GM12878 (cell line): Measurements from ENCODE around the gene ZNF385C. TPM values are rescaled to one million over a fixed set of nuclear protein-coding genes. Genes with fewer than 3 reads are reported as not detected.

Experiments used
- ATAC-seq: fragments of 200-7000 bp; cut with Tn5 transposase; 3 replicates; pipeline ENCODE4 v1.9.1; 2020; ENCODE audit warnings: mild to moderate bottlenecking, moderate library complexity
- BruUV-seq: library from RNA; stranded (reverse); fragments of 400-500 nt; replicated peaks from 2 replicates; lab custom pipeline; 2021; lab: Mats Ljungman, UMichigan
- CTCF ChIA-PET: fragments of 300-600 bp; sonication (Branson Sonifier 250); formaldehyde crosslinking; extraction: SDS; loops from one replicate; lab custom pipeline; 2021; ENCODE audit warnings: inconsistent platforms; lab: Yijun Ruan, JAX
- POLR2A ChIA-PET: fragments of 350-600 bp; formaldehyde crosslinking; extraction: SDS; loops from one replicate; lab custom pipeline; 2021; ENCODE audit warnings: inconsistent platforms; lab: Charles Lee
- RAD21 ChIA-PET: fragments of 300-600 bp; sonication (Branson Sonifier 250); formaldehyde crosslinking; loops from one replicate; lab custom pipeline; 2023; ENCODE audit warnings: antibody characterized with exemption; ENCODE audit not compliant: unreplicated experiment; lab: Charles Lee
- SMC1A ChIA-PET: fragments of 300-600 bp; sonication (Branson Sonifier 250); formaldehyde crosslinking; loops from one replicate; lab custom pipeline; 2023; ENCODE audit not compliant: unreplicated experiment, uncharacterized antibody; lab: Charles Lee
- DNase-seq: peaks from one replicate; pipeline ENCODE4 v3.0.0-alpha.2; 2011; ENCODE audit warnings: low read depth, low spot score
- FAIRE-seq: peaks from 3 replicates; lab custom pipeline; 2011; peaks lifted over from hg19 to GRCh38; lab: Jason Lieb, UNC
- H2AFZ ChIP-seq: 2 replicates; pipeline ENCODE4 v1.6.0; 2011; ENCODE audit warnings: low read depth, low read length, control low read depth; ENCODE audit not compliant: control insufficient read depth
- H3K27ac ChIP-seq: 2 replicates; pipeline ENCODE4 v1.5.1; 2011; ENCODE audit warnings: control low read depth; ENCODE audit not compliant: control insufficient read depth, insufficient read depth
- H3K27me3 ChIP-seq, 2 experiments: replicated peaks in 1 of 2; 2 replicates each; pipeline versions ENCODE4 v1.6.0 to v1.6.1; 2011; ENCODE audit warnings: low read length in 1 of 2; ENCODE audit not compliant: control insufficient read depth in 2 of 2, insufficient read depth in 2 of 2
- H3K36me3 ChIP-seq, 2 experiments: 2 replicates each; pipeline ENCODE4 v1.5.1; 2011; ENCODE audit warnings: low read length in 1 of 2; ENCODE audit not compliant: control insufficient read depth in 2 of 2, insufficient read depth in 2 of 2
- H3K4me1 ChIP-seq: 2 replicates; pipeline ENCODE4 v1.6.1; 2011; ENCODE audit warnings: mild to moderate bottlenecking, low read length, moderate library complexity, mixed read lengths; ENCODE audit not compliant: control insufficient read depth, insufficient read depth
- H3K4me2 ChIP-seq: 2 replicates; pipeline ENCODE4 v1.6.0; 2011; ENCODE audit warnings: control low read depth; ENCODE audit not compliant: control insufficient read depth, insufficient read depth
- H3K4me3 ChIP-seq: fragments of 200-600 bp; sonication (generic); 2 replicates; pipeline ENCODE4 v1.5.1; 2016
- H3K79me2 ChIP-seq: 2 replicates; pipeline ENCODE4 v1.6.0; 2011; ENCODE audit warnings: low read length; ENCODE audit not compliant: control insufficient read depth, insufficient read depth
- H3K9ac ChIP-seq: 2 replicates; pipeline ENCODE4 v1.8.0; 2011; ENCODE audit warnings: low read length, control low read depth, mixed read lengths; ENCODE audit not compliant: control insufficient read depth, insufficient read depth
- H3K9me3 ChIP-seq: replicated peaks from 3 replicates; pipeline ENCODE4 v1.5.1; 2011; ENCODE audit warnings: mild to moderate bottlenecking, low read length; ENCODE audit not compliant: control insufficient read depth, insufficient read depth
- H4K20me1 ChIP-seq: 2 replicates; pipeline ENCODE4 v1.6.0; 2011; ENCODE audit not compliant: control insufficient read depth, insufficient read depth
- BACH1 ChIP-seq: fragments of 450-650 bp; IDR thresholded peaks from 2 replicates; pipeline ENCODE4 v1.6.1; 2017; ENCODE audit warnings: mild to moderate bottlenecking, borderline replicate concordance
- BRCA1 ChIP-seq: IDR thresholded peaks from 2 replicates; pipeline ENCODE4 v1.6.1; 2011; ENCODE audit warnings: low read depth, low read length, improper control_type of control experiment
- CREB1 ChIP-seq: IDR thresholded peaks from 2 replicates; pipeline ENCODE4 v1.6.1; 2012; ENCODE audit warnings: low read depth, mild to moderate bottlenecking, inconsistent platforms
- FOS ChIP-seq: IDR thresholded peaks from 3 replicates; pipeline ENCODE4 v1.6.1; 2011; ENCODE audit warnings: borderline replicate concordance; ENCODE audit not compliant: insufficient read length; ENCODE audit errors: extremely low read depth
- FOXK2 ChIP-seq: fragments of 450-650 bp; IDR thresholded peaks from 2 replicates; pipeline ENCODE4 v1.6.1; 2017; ENCODE audit warnings: mild to moderate bottlenecking, moderate library complexity
- LARP7 ChIP-seq: fragments of 450-650 bp; IDR thresholded peaks from 2 replicates; pipeline ENCODE4 v1.6.1; 2017; ENCODE audit warnings: mild to moderate bottlenecking
- MYC ChIP-seq: IDR thresholded peaks from 2 replicates; pipeline ENCODE4 v1.6.1; 2011; ENCODE audit warnings: mild to moderate bottlenecking, low read length, moderate library complexity, inconsistent platforms; ENCODE audit not compliant: insufficient read depth, insufficient replicate concordance, insufficient read length, severe bottlenecking
- NBN ChIP-seq: fragments of 450-650 bp; IDR thresholded peaks from 2 replicates; pipeline ENCODE4 v1.6.1; 2016
- NFIC ChIP-seq: IDR thresholded peaks from 2 replicates; pipeline ENCODE4 v1.6.1; 2012; ENCODE audit warnings: low read depth, mild to moderate bottlenecking, inconsistent platforms, low read length, moderate library complexity
- RFX5 ChIP-seq: IDR thresholded peaks from 2 replicates; pipeline ENCODE4 v1.6.1; 2011; ENCODE audit warnings: low read depth, low read length, improper control_type of control experiment
- SIN3A ChIP-seq: IDR thresholded peaks from 2 replicates; pipeline ENCODE4 v1.6.1; 2012; ENCODE audit warnings: low read depth, low read length, improper control_type of control experiment
- ZNF217 ChIP-seq: fragments of 450-650 bp; IDR thresholded peaks from 2 replicates; pipeline ENCODE4 v1.6.1; 2017; ENCODE audit warnings: antibody characterized with exemption, mild to moderate bottlenecking
- WGBS: methylation state at CpG from one replicate; pipeline ENCODE4 v1.1.6; 2016; ENCODE audit warnings: low lambda C conversion rate; ENCODE audit not compliant: insufficient replicate concordance, insufficient coverage; ENCODE audit errors: missing lambda C conversion rate; 5-methylcytosine and 5-hydroxymethylcytosine counted together
- in situ Hi-C: fragments of 300-500 bp; cut with MboI; formaldehyde crosslinking; loops from 9 replicates; pipeline ENCODE4 v1.14.3; 2018; ENCODE audit warnings: mixed read lengths
- intact Hi-C: fragments of 100-400 bp; cut with micrococcal nuclease; formaldehyde crosslinking; loops from one replicate; pipeline ENCODE4 v1.14.2; 2022; ENCODE audit not compliant: unreplicated experiment
- polyA plus RNA-seq, 11 experiments: library from polyadenylated mRNA; depleted of rRNA in 4 of 11; unstranded in 6 of 11; stranded (reverse) in 5 of 11; fragments of >200 nt; fragmentation: Nextera tagmentation in 4 of 11; fragmentation: Illumina TruSeq in 1 of 11; extraction: Ambion mirVana in 4 of 11; extraction: Trizol in 1 of 11; gene quantifications; 1 replicate in 1 of 11; 2 replicates in 10 of 11; pipeline versions ENCODE4 v1.2.1 to v1.2.3, GENCODE V29; 2011 to 2016; ENCODE audit warnings: inconsistent platforms in 2 of 11, missing spikeins in 2 of 11, low read depth in 1 of 11
- total RNA-seq, 4 experiments: library from RNA; depleted of rRNA in 3 of 4; stranded (reverse); fragments of >200 nt in 3 of 4; fragmentation: Illumina TruSeq in 1 of 4; extraction: Trizol in 1 of 4; gene quantifications; 2 replicates each; pipeline versions ENCODE4 v1.2.1 to v1.2.3, GENCODE V29; 2013 to 2021
- TF ChIP-seq, protein P1 (sequence below): fragments of 450-650 bp; IDR thresholded peaks from 2 replicates; pipeline ENCODE4 v1.6.1; 2017; ENCODE audit warnings: mild to moderate bottlenecking, low read depth, inconsistent platforms; ENCODE audit not compliant: poor library complexity, severe bottlenecking
- TF ChIP-seq, protein P2 (sequence below): IDR thresholded peaks from 2 replicates; pipeline ENCODE4 v1.6.1; 2012; ENCODE audit warnings: low read depth, low read length, improper control_type of control experiment
- TF ChIP-seq, protein P3 (sequence below): fragments of 450-650 bp; IDR thresholded peaks from 2 replicates; pipeline ENCODE4 v1.6.1; 2016; ENCODE audit warnings: mild to moderate bottlenecking, moderate library complexity, borderline replicate concordance

Gene ZNF385C
- total and polyA plus RNA-seq, 10 of the 15 experiments (the other 5 are each of a cell fraction or from before 2014, with no cell fraction given), result 0.06 to 0.20 (median 0.07) TPM; not detected in 5

DNA sequence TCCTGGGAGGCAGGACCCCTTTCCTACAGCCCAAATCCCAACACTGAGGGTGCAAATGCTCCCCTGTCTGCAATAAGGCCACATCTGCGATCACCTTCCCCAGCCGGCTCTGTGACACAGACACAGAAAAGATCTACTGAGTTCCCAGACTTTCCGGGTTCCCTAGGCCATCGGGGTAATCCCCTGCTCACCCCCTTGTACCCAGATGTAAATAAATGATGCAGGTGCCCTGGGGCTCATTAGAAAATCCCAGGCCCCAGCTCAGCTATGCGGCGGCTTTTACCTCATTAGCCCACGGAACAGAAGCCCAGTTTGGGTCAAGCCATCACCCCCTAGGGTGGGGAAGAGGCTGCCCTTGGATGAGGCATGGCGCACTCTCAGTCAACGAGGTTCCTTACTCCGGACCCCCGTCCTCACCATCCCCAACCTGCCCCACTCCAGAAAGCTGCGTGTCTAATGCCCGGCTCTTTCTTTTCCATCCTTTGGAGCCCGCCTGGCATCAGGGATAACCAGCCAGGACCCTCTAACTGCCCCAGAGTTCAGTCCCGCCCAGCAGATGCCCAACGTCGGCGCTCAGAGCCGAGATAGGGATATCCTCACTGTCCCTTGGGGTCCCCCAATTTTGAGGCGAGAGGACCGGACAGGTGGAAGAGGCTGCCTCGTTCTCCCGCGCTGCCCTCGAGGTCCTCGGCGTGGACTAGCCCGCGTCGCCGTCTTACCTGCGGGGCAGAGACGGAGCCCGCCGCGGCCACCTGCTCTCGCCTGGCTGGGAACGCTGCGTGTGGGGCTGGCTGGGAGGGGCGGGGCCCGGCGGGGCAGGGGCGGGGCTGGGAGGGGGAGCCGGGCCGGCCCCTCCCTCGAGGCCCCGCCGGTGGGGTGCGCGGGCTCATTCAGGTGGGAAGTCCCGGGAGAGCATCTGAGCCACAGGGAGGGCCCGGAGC is at the start of gene ZNF385C (continued):
- TF ChIP-seq, protein P1, sequence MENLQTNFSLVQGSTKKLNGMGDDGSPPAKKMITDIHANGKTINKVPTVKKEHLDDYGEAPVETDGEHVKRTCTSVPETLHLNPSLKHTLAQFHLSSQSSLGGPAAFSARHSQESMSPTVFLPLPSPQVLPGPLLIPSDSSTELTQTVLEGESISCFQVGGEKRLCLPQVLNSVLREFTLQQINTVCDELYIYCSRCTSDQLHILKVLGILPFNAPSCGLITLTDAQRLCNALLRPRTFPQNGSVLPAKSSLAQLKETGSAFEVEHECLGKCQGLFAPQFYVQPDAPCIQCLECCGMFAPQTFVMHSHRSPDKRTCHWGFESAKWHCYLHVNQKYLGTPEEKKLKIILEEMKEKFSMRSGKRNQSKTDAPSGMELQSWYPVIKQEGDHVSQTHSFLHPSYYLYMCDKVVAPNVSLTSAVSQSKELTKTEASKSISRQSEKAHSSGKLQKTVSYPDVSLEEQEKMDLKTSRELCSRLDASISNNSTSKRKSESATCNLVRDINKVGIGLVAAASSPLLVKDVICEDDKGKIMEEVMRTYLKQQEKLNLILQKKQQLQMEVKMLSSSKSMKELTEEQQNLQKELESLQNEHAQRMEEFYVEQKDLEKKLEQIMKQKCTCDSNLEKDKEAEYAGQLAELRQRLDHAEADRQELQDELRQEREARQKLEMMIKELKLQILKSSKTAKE, result no peak
- TF ChIP-seq CREB1 (no peak), BRCA1 (no peak), FOS (no peak), MYC (no peak), RFX5 (no peak)
- TF ChIP-seq, all 136 proteins: peak for 0

DNA sequence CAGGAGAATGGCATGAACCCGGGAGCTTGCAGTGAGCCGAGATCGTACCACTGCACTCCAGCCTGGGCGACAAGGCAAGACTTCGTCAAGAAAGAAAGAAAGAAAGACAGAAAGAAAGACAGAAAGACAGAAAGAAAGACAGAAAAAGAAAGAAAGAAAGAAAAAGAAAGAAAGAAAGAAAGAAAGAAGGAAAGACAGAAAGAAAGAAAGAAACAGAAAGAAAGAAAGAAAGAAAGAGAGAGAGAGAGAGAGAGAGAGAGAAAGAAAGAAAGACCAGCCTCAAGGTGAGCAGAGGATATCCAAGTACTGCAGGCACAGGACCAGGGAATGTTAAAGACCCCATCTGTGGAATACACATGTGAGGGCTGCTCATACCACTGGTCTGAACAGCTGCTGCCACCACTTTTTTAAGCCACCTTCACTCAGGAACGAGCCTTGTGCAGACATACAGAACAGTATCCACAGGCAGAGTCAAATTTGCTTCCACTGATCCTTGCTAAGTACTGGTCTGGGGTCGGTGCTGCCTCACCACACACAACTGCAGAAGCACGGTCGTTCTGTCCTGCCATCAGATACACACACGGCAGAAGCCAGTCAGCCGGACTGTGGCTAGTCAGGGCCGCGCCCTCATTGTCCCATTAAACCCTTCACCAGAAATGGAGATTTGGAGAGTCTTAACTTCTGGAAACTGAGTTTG is 48.8 kb upstream of the ZNF385C start:
- Histone ChIP-seq H3K4me1 (no peaks in the 10 kb centered on the region; the same call in 1 of the 2 replicates), H3K4me3 (no peak overlapping the region), H3K27me3 (no peaks in the 10 kb centered on the region), H3K27ac (no peak overlapping the region), H3K79me2 (peaks cover 48% of the 10 kb centered on the region), H3K4me2 (no peak overlapping the region), H4K20me1 (0 out of 2 replicates have a peak, but pooled peaks cover 3% of the 10 kb centered on the region), H3K9ac (no peak overlapping the region), H3K36me3 (peaks cover 4 to 7% of the 10 kb centered on the region in 2 experiments; a peak in 3 of 4 replicates), H2AFZ (no peak overlapping the region), H3K9me3 (no peaks in the 10 kb centered on the region)
- TSS peak; percentile 17 for BruUV-seq
- ATAC-seq (no peak), FAIRE-seq (no peak), DNase-seq (no peak)
- ChIA-PET CTCF (no interaction called here), SMC1A (no interaction called here), RAD21 (no interaction called here), POLR2A (no interaction called here)
- in situ Hi-C loops, result no loop called here
- WGBS, result 87% methylated on average over 13 of the region's 13 CpGs
- intact Hi-C loops, result no loop called here
- TF ChIP-seq NFIC (no peak), LARP7 (no peak), FOXK2 (no peak), NBN (no peak), BACH1 (no peak), SIN3A (no peak), ZNF217 (no peak)
- TF ChIP-seq, protein P2, sequence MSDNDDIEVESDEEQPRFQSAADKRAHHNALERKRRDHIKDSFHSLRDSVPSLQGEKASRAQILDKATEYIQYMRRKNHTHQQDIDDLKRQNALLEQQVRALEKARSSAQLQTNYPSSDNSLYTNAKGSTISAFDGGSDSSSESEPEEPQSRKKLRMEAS, result no peak
- TF ChIP-seq, protein P3, sequence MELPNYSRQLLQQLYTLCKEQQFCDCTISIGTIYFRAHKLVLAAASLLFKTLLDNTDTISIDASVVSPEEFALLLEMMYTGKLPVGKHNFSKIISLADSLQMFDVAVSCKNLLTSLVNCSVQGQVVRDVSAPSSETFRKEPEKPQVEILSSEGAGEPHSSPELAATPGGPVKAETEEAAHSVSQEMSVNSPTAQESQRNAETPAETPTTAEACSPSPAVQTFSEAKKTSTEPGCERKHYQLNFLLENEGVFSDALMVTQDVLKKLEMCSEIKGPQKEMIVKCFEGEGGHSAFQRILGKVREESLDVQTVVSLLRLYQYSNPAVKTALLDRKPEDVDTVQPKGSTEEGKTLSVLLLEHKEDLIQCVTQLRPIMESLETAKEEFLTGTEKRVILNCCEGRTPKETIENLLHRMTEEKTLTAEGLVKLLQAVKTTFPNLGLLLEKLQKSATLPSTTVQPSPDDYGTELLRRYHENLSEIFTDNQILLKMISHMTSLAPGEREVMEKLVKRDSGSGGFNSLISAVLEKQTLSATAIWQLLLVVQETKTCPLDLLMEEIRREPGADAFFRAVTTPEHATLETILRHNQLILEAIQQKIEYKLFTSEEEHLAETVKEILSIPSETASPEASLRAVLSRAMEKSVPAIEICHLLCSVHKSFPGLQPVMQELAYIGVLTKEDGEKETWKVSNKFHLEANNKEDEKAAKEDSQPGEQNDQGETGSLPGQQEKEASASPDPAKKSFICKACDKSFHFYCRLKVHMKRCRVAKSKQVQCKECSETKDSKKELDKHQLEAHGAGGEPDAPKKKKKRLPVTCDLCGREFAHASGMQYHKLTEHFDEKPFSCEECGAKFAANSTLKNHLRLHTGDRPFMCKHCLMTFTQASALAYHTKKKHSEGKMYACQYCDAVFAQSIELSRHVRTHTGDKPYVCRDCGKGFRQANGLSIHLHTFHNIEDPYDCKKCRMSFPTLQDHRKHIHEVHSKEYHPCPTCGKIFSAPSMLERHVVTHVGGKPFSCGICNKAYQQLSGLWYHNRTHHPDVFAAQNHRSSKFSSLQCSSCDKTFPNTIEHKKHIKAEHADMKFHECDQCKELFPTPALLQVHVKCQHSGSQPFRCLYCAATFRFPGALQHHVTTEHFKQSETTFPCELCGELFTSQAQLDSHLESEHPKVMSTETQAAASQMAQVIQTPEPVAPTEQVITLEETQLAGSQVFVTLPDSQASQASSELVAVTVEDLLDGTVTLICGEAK, result no peak
